ENCODE measurements around the gene RNF166.

RNF166 gene

DNA sequence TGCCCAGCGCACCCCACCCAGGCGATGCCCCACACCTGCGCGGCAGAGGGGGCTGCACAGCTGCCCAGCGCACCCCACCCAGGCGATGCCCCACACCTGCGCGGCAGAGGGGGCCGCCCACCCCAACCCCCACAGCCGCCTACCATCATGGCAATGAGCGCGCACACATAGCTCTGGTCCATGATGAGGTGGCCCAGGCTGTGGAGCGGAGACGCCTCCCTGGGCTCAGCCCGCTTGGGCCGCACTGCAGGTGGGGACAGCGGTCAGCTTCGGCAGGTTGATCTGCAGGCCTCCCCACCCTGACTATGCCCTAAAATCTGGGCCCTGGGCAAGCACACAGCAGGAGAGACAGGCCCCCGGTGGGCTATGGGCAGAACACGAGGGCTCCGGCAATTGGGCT, 30.3 kb upstream of the RNF166 start:
- peaks cover 41% of the 10 kb centered on the region for H3K36me3 ChIP-seq (ENCODE audit: control insufficient read depth, insufficient read depth, low read length)
- DNase-seq (ENCODE audit: extremely low read depth, insufficient read length): no peak
- no peak overlapping the region for H3K4me3 ChIP-seq (replicated peaks; ENCODE audit: low read depth, low read length)
- H3K27me3 ChIP-seq (replicated peaks; ENCODE audit: control insufficient read depth, insufficient read depth, low read length): no peaks in the 10 kb centered on the region
- TF ChIP-seq, protein P1, sequence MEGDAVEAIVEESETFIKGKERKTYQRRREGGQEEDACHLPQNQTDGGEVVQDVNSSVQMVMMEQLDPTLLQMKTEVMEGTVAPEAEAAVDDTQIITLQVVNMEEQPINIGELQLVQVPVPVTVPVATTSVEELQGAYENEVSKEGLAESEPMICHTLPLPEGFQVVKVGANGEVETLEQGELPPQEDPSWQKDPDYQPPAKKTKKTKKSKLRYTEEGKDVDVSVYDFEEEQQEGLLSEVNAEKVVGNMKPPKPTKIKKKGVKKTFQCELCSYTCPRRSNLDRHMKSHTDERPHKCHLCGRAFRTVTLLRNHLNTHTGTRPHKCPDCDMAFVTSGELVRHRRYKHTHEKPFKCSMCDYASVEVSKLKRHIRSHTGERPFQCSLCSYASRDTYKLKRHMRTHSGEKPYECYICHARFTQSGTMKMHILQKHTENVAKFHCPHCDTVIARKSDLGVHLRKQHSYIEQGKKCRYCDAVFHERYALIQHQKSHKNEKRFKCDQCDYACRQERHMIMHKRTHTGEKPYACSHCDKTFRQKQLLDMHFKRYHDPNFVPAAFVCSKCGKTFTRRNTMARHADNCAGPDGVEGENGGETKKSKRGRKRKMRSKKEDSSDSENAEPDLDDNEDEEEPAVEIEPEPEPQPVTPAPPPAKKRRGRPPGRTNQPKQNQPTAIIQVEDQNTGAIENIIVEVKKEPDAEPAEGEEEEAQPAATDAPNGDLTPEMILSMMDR (IDR thresholded peaks at IDR 0.05; ENCODE audit: insufficient read depth, low read length, poor library complexity, severe bottlenecking): no peak

DNA sequence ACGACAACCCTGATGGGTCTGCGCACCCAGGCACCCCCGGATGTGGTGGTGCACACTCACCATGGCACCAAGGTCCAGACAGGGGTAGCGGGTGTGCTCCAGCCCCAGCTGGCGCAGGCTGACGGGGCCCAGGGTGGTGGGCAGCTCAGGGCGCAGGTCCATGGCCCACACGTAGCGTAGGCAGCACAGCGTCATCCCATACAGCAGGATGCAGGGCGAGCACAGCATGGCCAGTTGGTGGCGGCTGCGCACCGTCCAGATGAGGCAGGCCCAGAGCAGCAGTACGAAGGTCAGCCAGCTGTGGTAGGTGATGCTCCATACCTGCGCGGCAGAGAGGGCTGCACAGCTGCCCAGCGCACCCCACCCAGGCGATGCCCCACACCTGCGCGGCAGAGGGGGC, 29.9 kb upstream of the RNF166 start:
- no peak for DNase-seq (ENCODE audit: extremely low read depth, insufficient read length)
- TF ChIP-seq, protein P1 (IDR thresholded peaks at IDR 0.05; ENCODE audit: insufficient read depth, low read length, poor library complexity, severe bottlenecking): no peak
- Histone ChIP-seq H3K4me3 (replicated peaks; ENCODE audit: low read depth, low read length) (no peak overlapping the region), H3K36me3 (ENCODE audit: control insufficient read depth, insufficient read depth, low read length) (peaks cover 45% of the 10 kb centered on the region), H3K27me3 (replicated peaks; ENCODE audit: control insufficient read depth, insufficient read depth, low read length) (no peaks in the 10 kb centered on the region)

DNA sequence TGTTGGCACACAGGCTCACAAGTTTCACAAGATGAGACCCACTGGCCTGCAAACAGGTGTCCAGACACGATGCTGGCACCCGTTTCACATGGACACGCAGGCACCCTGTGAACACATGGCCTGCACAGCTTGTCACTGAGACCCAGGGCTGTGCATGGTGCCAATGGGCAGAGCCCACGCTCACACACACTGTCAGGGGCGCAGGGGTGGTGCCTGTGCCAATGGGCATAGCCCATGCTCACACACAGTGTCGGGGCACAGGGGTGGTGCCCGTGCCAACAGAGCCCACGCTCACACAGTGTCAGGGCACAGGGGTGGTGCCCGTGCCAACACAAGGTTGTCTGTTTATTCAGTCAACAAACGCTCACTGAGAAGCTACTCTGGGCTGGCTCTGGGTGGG, 29.4 kb upstream of the RNF166 start:
- TF ChIP-seq, protein P1 (IDR thresholded peaks at IDR 0.05; ENCODE audit: insufficient read depth, low read length, poor library complexity, severe bottlenecking): no peak
- H3K4me3 ChIP-seq (replicated peaks; ENCODE audit: low read depth, low read length): no peak overlapping the region
- no peak for DNase-seq (ENCODE audit: extremely low read depth, insufficient read length)
- H3K36me3 ChIP-seq (ENCODE audit: control insufficient read depth, insufficient read depth, low read length): peaks cover 46% of the 10 kb centered on the region
- H3K27me3 ChIP-seq (replicated peaks; ENCODE audit: control insufficient read depth, insufficient read depth, low read length): no peaks in the 10 kb centered on the region

DNA sequence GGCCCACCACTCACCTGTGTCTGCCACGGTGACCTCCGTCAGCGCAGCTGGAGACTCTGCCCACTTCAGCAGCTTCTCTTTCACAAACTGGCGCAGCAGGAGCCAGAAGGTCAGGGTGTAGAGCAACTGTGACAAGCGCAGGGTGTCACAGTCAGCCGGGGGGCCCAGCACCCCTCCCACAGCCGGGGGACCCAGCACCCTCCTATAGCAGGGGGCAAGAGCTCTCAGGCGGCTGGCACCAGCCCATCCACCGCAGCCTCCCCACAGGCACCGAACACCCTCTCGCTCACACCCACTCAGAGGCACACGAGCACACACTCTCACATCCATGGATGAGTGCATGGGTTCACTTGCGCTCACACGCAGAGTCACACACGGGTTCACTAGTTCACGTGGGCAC, 28.9 kb upstream of the RNF166 start:
- Histone ChIP-seq H3K4me3 (replicated peaks; ENCODE audit: low read depth, low read length) (no peak overlapping the region), H3K27me3 (replicated peaks; ENCODE audit: control insufficient read depth, insufficient read depth, low read length) (no peaks in the 10 kb centered on the region), H3K36me3 (ENCODE audit: control insufficient read depth, insufficient read depth, low read length) (peaks cover 43% of the 10 kb centered on the region)
- no peak for DNase-seq (ENCODE audit: extremely low read depth, insufficient read length)
- TF ChIP-seq, protein P1 (IDR thresholded peaks at IDR 0.05; ENCODE audit: insufficient read depth, low read length, poor library complexity, severe bottlenecking): no peak

DNA sequence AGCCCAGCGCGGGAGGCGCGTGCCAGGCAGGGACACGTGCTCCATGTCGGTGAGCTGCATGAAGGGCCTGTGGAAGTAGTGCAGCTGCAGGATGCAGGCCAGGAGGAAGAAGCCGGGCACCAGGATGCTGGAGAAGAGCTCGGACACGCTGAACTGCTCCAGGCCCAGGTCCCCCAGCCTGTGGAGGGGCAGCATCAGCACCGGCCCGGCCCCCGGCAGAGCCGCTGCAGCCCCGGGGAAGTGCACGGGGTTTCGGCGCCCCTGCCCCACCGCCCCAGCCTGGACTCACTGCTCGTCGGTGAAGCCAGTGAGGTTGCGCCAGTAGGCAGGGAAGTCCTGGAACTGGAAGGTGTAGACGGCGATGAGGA, 28.1 kb upstream of the RNF166 start:
- H3K36me3 ChIP-seq (ENCODE audit: control insufficient read depth, insufficient read depth, low read length): peaks cover 43% of the 10 kb centered on the region

More for the DNA sequence above, 28.1 kb upstream of the RNF166 start:
- H3K4me3 ChIP-seq (replicated peaks; ENCODE audit: low read depth, low read length): no peak overlapping the region
- TF ChIP-seq, protein P1 (IDR thresholded peaks at IDR 0.05; ENCODE audit: insufficient read depth, low read length, poor library complexity, severe bottlenecking): no peak
- no peaks in the 10 kb centered on the region for H3K27me3 ChIP-seq (replicated peaks; ENCODE audit: control insufficient read depth, insufficient read depth, low read length)
- DNase-seq (ENCODE audit: extremely low read depth, insufficient read length): no peak
